Stimulated activated CD4-positive, alpha-beta T cell treated with anti-CD3 and anti-CD28 coated beads, Interleukin-15, amount 100 ng/mL, for 24 hours (primary cell): ENCODE measurements around the gene PRPF8.
"Not testable (repeated sequence)": the region's sequence is repeated elsewhere in the genome, so short reads cannot be mapped to it uniquely, and the experiment has no call there.

Experiments used
- DNase-seq: peaks from one replicate; pipeline ENCODE4 v3.0.0-alpha.2; 2020

PRPF8 gene

GRCh38 chr17:1684378-1685189 lies at the start of gene PRPF8:
Gene PRPF8 (minus strand): TSS chr17:1684867. CDS start chr17:1684571, 296 bp downstream.
- peak; percentile 99 for DNase-seq

- no peak for DNase-seq
Observed at GRCh38 chr17:1733759-1734158, 49.1 kb upstream of the PRPF8 start.

GRCh38 chr17:1732833-1733321 lies 48.2 kb upstream of the PRPF8 start:
- DNase-seq, result no peak

GRCh38 chr17:1732241-1732832 lies 47.7 kb upstream of the PRPF8 start:
- no peak for DNase-seq

- DNase-seq, result no peak
Observed at GRCh38 chr17:1731194-1731506, 46.5 kb upstream of the PRPF8 start.

- DNase-seq, result no peak
Observed at GRCh38 chr17:1730326-1731193, 45.9 kb upstream of the PRPF8 start.

- DNase-seq, result no peak
Observed at GRCh38 chr17:1729966-1730325, 45.3 kb upstream of the PRPF8 start.

- no peak for DNase-seq
Observed at GRCh38 chr17:1727876-1728630, 43.4 kb upstream of the PRPF8 start.

GRCh38 chr17:1727258-1727789 lies 42.7 kb upstream of the PRPF8 start:
- no peak for DNase-seq

- DNase-seq, result no peak
Observed at GRCh38 chr17:1726626-1727257, 42.1 kb upstream of the PRPF8 start.

GRCh38 chr17:1725642-1726511 lies 41.2 kb upstream of the PRPF8 start:
- no peak for DNase-seq

- DNase-seq, result peak; percentile 22
Observed at GRCh38 chr17:1724869-1725641, 40.4 kb upstream of the PRPF8 start.

- DNase-seq, result peak; percentile 94
Observed at GRCh38 chr17:1724351-1724868, 39.7 kb upstream of the PRPF8 start, which contains the start of gene WDR81. Gene WDR81 (plus strand): TSS chr17:1724704. CDS start chr17:1724960, 256 bp downstream.

- not testable (repeated sequence) for DNase-seq
Observed at GRCh38 chr17:1722022-1722421, 37.4 kb upstream of the PRPF8 start.

GRCh38 chr17:1720856-1721386 lies 36.3 kb upstream of the PRPF8 start:
- DNase-seq, result peak; percentile 79

- no peak for DNase-seq
Observed at GRCh38 chr17:1718362-1719165, 33.9 kb upstream of the PRPF8 start.

GRCh38 chr17:1716912-1717695 lies 32.4 kb upstream of the PRPF8 start:
- peak; percentile 91 for DNase-seq
